BLaER1 (cell line): Measurements from ENCODE around the gene CD33.
A peak's percentile ranks its signal among the peaks of the same experiment; 100 is the strongest.

ENCODE experiments used
- H3K27ac ChIP-seq: shearing (Covaris generic); formaldehyde crosslinking; 2 replicates; pipeline ENCODE4 v1.8.1; 2022
- H3K27me3 ChIP-seq: shearing (Covaris generic); formaldehyde crosslinking; 2 replicates; pipeline ENCODE4 v1.8.1; 2022
- H3K36me3 ChIP-seq: shearing (Covaris generic); formaldehyde crosslinking; 2 replicates; pipeline ENCODE4 v1.8.1; 2022
- H3K4me1 ChIP-seq: shearing (Covaris generic); formaldehyde crosslinking; 2 replicates; pipeline ENCODE4 v1.8.1; 2022
- H3K4me2 ChIP-seq: shearing (Covaris generic); formaldehyde crosslinking; 2 replicates; pipeline ENCODE4 v1.8.1; 2022
- H3K4me3 ChIP-seq: shearing (Covaris generic); formaldehyde crosslinking; 2 replicates; pipeline ENCODE4 v1.8.1; 2022
- H3K9ac ChIP-seq: shearing (Covaris generic); formaldehyde crosslinking; 2 replicates; pipeline ENCODE4 v1.8.1; 2022
- H3K9me3 ChIP-seq: shearing (Covaris generic); formaldehyde crosslinking; 2 replicates; pipeline ENCODE4 v1.8.1; 2022
- H4K20me1 ChIP-seq: shearing (Covaris generic); formaldehyde crosslinking; 2 replicates; pipeline ENCODE4 v1.8.1; 2022
- Cebpa-rat ChIP-seq: shearing (Covaris generic); IDR thresholded peaks from 2 replicates; pipeline ENCODE4 v1.8.1; 2022

The CD33 gene

GRCh38 chr19:51188227-51188559, 36.7 kb upstream of the CD33 start:
- no peak for TF ChIP-seq Cebpa-rat
- Histone ChIP-seq H3K36me3 (no peaks in the 10 kb centered on the region), H4K20me1 (no peaks in the 10 kb centered on the region), H3K9ac (no peak overlapping the region), H3K27me3 (no peaks in the 10 kb centered on the region), H3K9me3 (no peaks in the 10 kb centered on the region), H3K27ac (no peak overlapping the region), H3K4me2 (no peak overlapping the region), H3K4me3 (no peak overlapping the region), H3K4me1 (peaks cover 20% of the 10 kb centered on the region)

- Histone ChIP-seq H3K9me3 (no peaks in the 10 kb centered on the region), H3K27ac (no peak overlapping the region), H3K4me1 (no peaks in the 10 kb centered on the region), H3K9ac (no peak overlapping the region), H3K4me2 (no peak overlapping the region), H3K36me3 (no peaks in the 10 kb centered on the region), H3K4me3 (no peak overlapping the region), H4K20me1 (no peaks in the 10 kb centered on the region), H3K27me3 (no peaks in the 10 kb centered on the region)
- TF ChIP-seq Cebpa-rat = no peak
These were observed 32.2 kb upstream of the CD33 start for GRCh38 chr19:51192689-51193088.

- H3K9ac ChIP-seq = no peak overlapping the region
- H3K27ac ChIP-seq = no peak overlapping the region
- no peak overlapping the region for H3K4me3 ChIP-seq
- H4K20me1 ChIP-seq = no peaks in the 10 kb centered on the region
- TF ChIP-seq Cebpa-rat = no peak
- no peaks in the 10 kb centered on the region for H3K9me3 ChIP-seq
- H3K27me3 ChIP-seq = no peaks in the 10 kb centered on the region
- H3K36me3 ChIP-seq = no peaks in the 10 kb centered on the region
- H3K4me1 ChIP-seq = 0 out of 2 replicates have a peak, but pooled peaks cover under 1% of the 10 kb centered on the region
- no peak overlapping the region for H3K4me2 ChIP-seq
These were observed 30.2 kb upstream of the CD33 start for GRCh38 chr19:51194527-51195315.

DNA sequence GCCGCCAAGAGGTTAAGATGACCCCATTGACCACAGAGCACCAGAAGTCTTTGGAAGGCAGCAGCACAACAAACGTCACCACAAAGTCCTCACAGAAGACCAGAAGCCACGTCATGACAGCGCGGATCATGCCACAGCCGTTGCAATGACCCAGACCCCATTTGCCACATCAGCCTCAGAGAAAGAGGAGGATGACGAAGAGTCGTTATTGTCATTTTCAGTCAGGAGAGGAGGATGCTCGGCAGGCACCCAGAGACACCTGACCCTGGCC, 29.6 kb upstream of the CD33 start:
- no peaks in the 10 kb centered on the region for H3K27me3 ChIP-seq
- H3K9me3 ChIP-seq = no peaks in the 10 kb centered on the region
- no peaks in the 10 kb centered on the region for H3K36me3 ChIP-seq
- H3K9ac ChIP-seq = no peak overlapping the region
- H3K4me3 ChIP-seq = no peak overlapping the region
- no peak overlapping the region for H3K27ac ChIP-seq
- H4K20me1 ChIP-seq = no peaks in the 10 kb centered on the region
- peaks cover 6% of the 10 kb centered on the region; the same call in 1 of the 2 replicates for H3K4me1 ChIP-seq
- no peak for TF ChIP-seq Cebpa-rat
- H3K4me2 ChIP-seq = no peak overlapping the region

GRCh38 chr19:51195616-51196015, 29.3 kb upstream of the CD33 start:
- H3K4me1 ChIP-seq = peaks cover 7% of the 10 kb centered on the region; the same call in 1 of the 2 replicates
- no peaks in the 10 kb centered on the region for H3K27me3 ChIP-seq
- H3K4me3 ChIP-seq = no peak overlapping the region
- no peaks in the 10 kb centered on the region for H4K20me1 ChIP-seq
- H3K4me2 ChIP-seq = no peak overlapping the region
- no peak overlapping the region for H3K9ac ChIP-seq
- H3K9me3 ChIP-seq = no peaks in the 10 kb centered on the region
- no peak for TF ChIP-seq Cebpa-rat
- H3K36me3 ChIP-seq = no peaks in the 10 kb centered on the region
- H3K27ac ChIP-seq = no peak overlapping the region

DNA sequence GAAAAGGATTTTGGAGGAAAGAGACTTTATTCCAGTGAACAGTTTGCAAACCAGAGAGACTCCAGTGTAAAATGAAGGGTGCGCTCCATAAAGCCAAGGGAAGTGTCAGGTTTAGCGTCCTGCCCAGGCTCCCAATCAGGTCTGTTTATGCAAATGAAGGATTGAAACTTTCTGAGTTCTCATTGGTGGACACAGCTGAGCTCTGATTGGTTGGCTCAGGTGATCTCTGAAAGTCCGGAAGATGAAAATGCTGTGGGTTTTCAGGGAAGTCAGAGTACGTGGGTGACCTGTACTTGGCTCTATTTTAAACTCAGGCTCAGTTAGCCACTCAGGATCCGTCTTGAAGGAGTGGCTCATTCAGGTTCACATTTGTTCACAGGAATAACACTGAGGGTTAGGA, 28.7 kb upstream of the CD33 start:
- TF ChIP-seq Cebpa-rat = no peak
- Histone ChIP-seq H3K36me3 (no peaks in the 10 kb centered on the region), H3K4me1 (peaks cover 12% of the 10 kb centered on the region), H3K27ac (no peak overlapping the region), H3K4me2 (no peak overlapping the region), H3K9me3 (no peaks in the 10 kb centered on the region), H3K4me3 (no peak overlapping the region), H3K9ac (no peak overlapping the region), H4K20me1 (no peaks in the 10 kb centered on the region), H3K27me3 (no peaks in the 10 kb centered on the region)

- H3K27me3 ChIP-seq = no peaks in the 10 kb centered on the region
- peaks cover 29% of the 10 kb centered on the region for H3K4me1 ChIP-seq
- no peak for TF ChIP-seq Cebpa-rat
- H3K9me3 ChIP-seq = no peaks in the 10 kb centered on the region
- no peaks in the 10 kb centered on the region for H4K20me1 ChIP-seq
- H3K9ac ChIP-seq = no peak overlapping the region
- H3K4me2 ChIP-seq = no peak overlapping the region
- H3K4me3 ChIP-seq = no peak overlapping the region
- no peaks in the 10 kb centered on the region for H3K36me3 ChIP-seq
- H3K27ac ChIP-seq = no peak overlapping the region
These were observed 26.2 kb upstream of the CD33 start for GRCh38 chr19:51198641-51199040.

DNA sequence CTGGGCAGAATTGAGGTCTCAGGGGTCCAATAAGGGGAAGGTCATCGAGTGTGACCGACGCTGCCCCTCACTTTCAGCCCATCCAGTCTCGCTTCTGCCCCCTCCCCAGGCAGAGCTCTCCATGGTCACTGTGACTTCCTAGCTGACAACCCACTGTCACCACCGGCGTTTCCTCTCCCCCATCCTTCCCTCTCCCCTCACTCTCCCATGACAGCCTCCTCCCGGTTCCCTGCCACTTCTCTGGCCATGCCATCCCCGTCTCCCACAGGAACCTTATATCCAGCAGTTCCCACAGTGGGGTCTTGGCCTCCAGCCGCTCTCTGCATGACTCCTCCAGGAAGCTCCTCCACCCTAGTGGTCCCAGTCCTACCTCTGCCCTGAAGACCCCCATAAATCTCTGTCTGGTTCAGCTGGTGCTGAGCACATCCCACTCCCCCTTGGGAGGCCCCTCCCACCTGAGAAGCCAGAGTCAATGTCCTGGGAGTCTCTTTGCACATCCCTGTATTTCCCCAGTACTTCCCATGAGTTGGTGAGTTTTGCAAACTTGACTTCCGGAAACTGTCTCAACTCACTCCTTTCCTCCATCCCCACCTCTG, 24.7 kb upstream of the CD33 start:
- H3K27me3 ChIP-seq = no peaks in the 10 kb centered on the region
- no peak for TF ChIP-seq Cebpa-rat
- no peaks in the 10 kb centered on the region for H4K20me1 ChIP-seq
- H3K36me3 ChIP-seq = no peaks in the 10 kb centered on the region
- H3K4me2 ChIP-seq = 0 out of 2 replicates have a peak overlapping the region, but pooled peaks have one; percentile 0
- H3K4me3 ChIP-seq = no peak overlapping the region
- H3K9me3 ChIP-seq = no peaks in the 10 kb centered on the region
- no peak overlapping the region for H3K27ac ChIP-seq
- H3K9ac ChIP-seq = no peak overlapping the region
- peaks cover 38% of the 10 kb centered on the region for H3K4me1 ChIP-seq

GRCh38 chr19:51201712-51202111, 23.2 kb upstream of the CD33 start:
- Histone ChIP-seq H3K9ac (0 out of 2 replicates have a peak overlapping the region, but pooled peaks have one; percentile 23), H3K36me3 (no peaks in the 10 kb centered on the region), H3K27ac (peak overlapping the region; percentile 53; the same call in 1 of the 2 replicates), H3K27me3 (no peaks in the 10 kb centered on the region), H3K4me2 (peak overlapping the region; percentile 67), H3K4me1 (peaks cover 38% of the 10 kb centered on the region), H3K4me3 (no peak overlapping the region), H4K20me1 (no peaks in the 10 kb centered on the region), H3K9me3 (no peaks in the 10 kb centered on the region)
- no peak for TF ChIP-seq Cebpa-rat

DNA sequence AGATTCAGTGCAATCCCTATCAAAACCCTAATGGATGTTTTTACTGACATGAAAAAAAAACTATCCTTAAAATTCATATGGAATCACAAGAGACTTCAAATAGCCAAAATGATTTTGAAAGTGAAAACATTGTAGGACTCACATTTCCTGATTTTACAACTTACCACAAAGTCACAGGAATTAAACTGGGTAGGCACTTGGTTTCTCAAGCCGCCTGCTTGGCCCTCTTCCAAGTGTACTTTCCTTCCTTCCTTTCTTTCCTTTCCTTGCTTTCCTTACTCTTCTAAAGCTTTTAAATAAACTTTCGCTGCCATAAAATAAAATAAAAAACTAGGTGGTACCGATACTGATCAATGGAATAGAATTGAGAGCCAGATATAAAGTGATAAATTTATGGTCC, 21.0 kb upstream of the CD33 start:
- Histone ChIP-seq H3K9ac (no peak overlapping the region), H3K27me3 (no peaks in the 10 kb centered on the region), H3K27ac (no peak overlapping the region), H3K4me2 (peak overlapping the region; percentile 55), H4K20me1 (no peaks in the 10 kb centered on the region), H3K4me1 (peaks cover 38% of the 10 kb centered on the region), H3K4me3 (no peak overlapping the region), H3K36me3 (no peaks in the 10 kb centered on the region), H3K9me3 (no peaks in the 10 kb centered on the region)
- TF ChIP-seq Cebpa-rat = no peak
